ENCODE measurements around the gene WDR7. TPM values are rescaled to one million over a fixed set of nuclear protein-coding genes. Genes with fewer than 3 reads are reported as not detected.

The WDR7 gene
- total RNA-seq: 13.6 and 25.5 TPM in 2 replicates

DNA sequence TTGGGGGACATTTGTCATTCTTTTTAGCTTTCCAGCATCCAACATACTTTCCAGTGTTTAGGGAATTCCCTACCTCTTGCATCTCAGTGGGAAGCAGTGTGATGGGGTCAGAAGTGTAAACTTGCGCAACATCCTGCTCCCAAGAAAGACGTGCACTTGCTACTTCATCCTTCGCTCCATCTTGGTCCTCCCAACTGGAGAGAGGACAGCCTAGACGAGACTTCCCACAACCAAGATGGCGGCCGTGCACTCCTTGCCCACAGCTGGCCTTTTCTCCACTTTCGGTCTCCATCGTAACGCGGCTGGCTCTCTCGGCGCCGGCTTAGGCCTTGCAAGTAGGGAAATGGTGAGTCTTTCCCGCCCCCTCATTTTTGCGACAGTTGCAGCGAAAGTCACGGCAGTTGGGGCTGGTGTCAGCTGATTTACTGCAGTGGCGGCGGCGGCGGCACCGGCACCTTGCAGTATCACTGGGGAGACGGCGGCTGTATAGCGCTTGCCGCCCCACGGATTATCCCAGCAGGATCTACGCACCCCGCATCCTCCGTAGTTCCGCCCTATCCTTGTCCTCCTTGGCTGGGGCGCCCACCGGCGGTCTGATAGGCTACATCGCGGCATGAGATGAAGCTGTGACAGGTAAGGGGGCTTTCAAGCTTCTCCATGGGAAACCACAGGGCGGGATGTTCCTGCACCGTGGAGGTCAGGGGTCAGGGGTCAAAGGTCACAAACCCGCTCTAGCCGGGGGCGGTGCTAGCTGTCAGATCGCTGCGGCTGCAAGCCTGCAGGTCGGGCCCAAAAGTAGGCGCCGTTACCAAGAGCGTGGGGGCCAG is at the start of gene WDR7:
Gene WDR7 (plus strand): TSS at position 416 of the 827 bp plus-strand sequence. CDS start 21,157 bp downstream, outside the sequence.

DNA sequence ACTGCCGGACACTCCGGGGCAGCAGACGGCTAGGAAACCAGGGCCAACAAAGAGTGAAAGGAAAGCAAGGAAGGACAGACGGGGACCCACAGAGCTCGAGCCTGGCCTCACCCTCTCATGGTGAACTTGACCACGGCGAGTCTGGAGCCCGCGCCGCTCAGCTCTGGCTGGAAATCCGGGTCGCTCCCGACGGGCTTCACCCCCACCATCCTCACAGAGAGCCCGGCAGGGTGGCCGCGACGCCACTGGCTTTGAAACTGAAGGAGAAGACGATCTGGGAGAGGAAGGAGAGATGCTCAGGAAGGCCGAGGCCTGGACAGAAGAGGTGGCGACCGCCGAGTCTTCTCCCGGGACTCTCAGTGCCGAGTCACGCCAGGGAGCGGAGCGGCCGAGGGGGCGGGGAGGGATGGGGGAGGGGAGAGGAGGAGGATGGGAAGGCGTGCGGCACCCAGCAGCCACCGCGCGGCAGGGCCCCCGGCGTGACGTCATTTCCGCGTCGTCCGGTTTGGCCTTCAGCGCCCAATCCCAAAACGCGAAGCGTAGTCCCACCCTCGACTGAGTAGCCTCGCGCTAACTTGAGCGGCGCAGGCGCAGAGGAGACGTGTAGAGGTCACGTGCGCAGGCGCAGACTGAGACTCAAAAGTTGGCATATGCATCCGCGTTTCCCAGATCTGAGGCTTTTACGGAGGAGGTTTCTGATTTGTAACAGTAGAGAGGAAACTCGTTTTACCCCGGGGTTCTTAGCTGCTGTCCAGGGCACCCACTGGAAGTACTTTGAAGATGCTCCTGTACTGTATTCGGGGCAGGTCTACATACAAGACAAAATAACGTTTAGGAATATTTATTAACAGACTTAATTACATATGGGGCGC is 12.7 kb upstream of the WDR7 start, which contains the start of gene TXNL1:
Gene TXNL1 (minus strand): TSS at position 361 of the 872 bp plus-strand sequence. CDS start 152 bp downstream, at position 209.

Other genes starting within 250 kb of the WDR7 start
- gene TXNL1, start 12.8 kb upstream of the WDR7 start, total RNA-seq: 40.9 and 68.5 TPM in 2 replicates